ENCODE results near the gene BCL6B.

DNA sequence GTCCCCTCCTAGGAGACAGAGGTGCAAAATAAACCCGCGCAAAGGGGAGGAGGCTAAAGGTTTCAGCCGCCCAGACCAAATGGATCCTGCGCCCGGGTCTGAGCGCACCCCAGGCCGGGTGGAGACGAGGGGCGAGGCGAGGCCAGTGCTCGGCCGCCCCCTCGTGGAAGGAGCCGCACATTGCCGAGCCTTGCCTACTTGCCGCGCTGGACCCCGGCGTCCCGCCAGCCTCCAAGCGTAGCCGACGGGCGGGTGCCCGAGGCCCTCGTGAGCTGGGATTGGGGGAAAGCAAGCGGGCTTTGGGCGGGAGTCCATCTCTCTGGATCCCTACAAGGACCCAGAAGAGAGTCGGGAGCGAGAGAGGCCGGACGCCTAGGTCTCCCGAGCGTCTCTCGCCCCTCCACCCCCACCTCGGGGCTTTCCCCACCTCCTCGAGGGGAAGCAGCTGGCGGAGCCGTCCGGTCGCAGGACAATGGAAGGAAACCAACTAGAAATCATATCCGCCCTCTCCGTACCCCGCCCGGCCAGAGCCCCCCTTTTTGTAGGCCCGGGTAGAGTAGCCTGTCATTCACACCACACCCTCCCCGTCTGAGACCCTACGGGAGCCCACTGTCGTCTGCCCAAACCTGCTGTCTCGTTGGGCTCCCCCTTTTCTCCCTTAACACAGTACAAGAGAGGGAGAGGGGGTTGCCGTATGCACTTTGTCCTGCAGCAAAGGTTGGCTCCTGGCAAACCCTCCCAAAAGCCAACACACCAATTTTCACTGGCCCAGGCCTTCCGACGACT lies 664 bp upstream of the BCL6B start:
- TF ChIP-seq POLR2AphosphoS5 (IDR thresholded peaks at IDR 0.05; ENCODE audit: low read depth) = no peak
- no peak for TF ChIP-seq EZH2 (IDR thresholded peaks at IDR 0.05; ENCODE audit: low read depth, unreplicated experiment)
- TF ChIP-seq, protein P1, sequence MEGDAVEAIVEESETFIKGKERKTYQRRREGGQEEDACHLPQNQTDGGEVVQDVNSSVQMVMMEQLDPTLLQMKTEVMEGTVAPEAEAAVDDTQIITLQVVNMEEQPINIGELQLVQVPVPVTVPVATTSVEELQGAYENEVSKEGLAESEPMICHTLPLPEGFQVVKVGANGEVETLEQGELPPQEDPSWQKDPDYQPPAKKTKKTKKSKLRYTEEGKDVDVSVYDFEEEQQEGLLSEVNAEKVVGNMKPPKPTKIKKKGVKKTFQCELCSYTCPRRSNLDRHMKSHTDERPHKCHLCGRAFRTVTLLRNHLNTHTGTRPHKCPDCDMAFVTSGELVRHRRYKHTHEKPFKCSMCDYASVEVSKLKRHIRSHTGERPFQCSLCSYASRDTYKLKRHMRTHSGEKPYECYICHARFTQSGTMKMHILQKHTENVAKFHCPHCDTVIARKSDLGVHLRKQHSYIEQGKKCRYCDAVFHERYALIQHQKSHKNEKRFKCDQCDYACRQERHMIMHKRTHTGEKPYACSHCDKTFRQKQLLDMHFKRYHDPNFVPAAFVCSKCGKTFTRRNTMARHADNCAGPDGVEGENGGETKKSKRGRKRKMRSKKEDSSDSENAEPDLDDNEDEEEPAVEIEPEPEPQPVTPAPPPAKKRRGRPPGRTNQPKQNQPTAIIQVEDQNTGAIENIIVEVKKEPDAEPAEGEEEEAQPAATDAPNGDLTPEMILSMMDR (conservative IDR thresholded peaks at IDR 0.05; ENCODE audit: low read depth in 2 of 2) = peak; percentile 75 to 87
- TF ChIP-seq, protein P2, sequence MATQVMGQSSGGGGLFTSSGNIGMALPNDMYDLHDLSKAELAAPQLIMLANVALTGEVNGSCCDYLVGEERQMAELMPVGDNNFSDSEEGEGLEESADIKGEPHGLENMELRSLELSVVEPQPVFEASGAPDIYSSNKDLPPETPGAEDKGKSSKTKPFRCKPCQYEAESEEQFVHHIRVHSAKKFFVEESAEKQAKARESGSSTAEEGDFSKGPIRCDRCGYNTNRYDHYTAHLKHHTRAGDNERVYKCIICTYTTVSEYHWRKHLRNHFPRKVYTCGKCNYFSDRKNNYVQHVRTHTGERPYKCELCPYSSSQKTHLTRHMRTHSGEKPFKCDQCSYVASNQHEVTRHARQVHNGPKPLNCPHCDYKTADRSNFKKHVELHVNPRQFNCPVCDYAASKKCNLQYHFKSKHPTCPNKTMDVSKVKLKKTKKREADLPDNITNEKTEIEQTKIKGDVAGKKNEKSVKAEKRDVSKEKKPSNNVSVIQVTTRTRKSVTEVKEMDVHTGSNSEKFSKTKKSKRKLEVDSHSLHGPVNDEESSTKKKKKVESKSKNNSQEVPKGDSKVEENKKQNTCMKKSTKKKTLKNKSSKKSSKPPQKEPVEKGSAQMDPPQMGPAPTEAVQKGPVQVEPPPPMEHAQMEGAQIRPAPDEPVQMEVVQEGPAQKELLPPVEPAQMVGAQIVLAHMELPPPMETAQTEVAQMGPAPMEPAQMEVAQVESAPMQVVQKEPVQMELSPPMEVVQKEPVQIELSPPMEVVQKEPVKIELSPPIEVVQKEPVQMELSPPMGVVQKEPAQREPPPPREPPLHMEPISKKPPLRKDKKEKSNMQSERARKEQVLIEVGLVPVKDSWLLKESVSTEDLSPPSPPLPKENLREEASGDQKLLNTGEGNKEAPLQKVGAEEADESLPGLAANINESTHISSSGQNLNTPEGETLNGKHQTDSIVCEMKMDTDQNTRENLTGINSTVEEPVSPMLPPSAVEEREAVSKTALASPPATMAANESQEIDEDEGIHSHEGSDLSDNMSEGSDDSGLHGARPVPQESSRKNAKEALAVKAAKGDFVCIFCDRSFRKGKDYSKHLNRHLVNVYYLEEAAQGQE (IDR thresholded peaks at IDR 0.05; ENCODE audit: unreplicated experiment) = no peak
- no peak for TF ChIP-seq CREB1 (CRISPR knock-in tag; IDR thresholded peaks at IDR 0.05; ENCODE audit: low read depth)

Data from GM23338 (cell line).